GM18502 (cell line): ENCODE measurements around the gene APOBEC3B.
A peak's percentile ranks its signal among the peaks of the same experiment; 100 is the strongest.
"Not testable (repeated sequence)": the region's sequence is repeated elsewhere in the genome, so short reads cannot be mapped to it uniquely, and the experiment has no call there.

ENCODE experiments used
- ATAC-seq: cut with Tn5 transposase; IDR thresholded peaks from one replicate; pipeline ENCODE4 v1.9.1; 2021; ENCODE audit warnings: mild to moderate bottlenecking; ENCODE audit not compliant: unreplicated experiment, poor library complexity

APOBEC3B gene

GRCh38 chr22:38950527-38951295, 31.4 kb upstream of the APOBEC3B start:
- no peak for ATAC-seq

GRCh38 chr22:38951734-38952133, 30.4 kb upstream of the APOBEC3B start:
- ATAC-seq = no peak

GRCh38 chr22:38952281-38952993, 29.7 kb upstream of the APOBEC3B start:
- no peak for ATAC-seq

GRCh38 chr22:38953091-38953490, 29.1 kb upstream of the APOBEC3B start:
- no peak for ATAC-seq

GRCh38 chr22:38953577-38954413, 28.4 kb upstream of the APOBEC3B start:
- ATAC-seq = peak; percentile 76

- no peak for ATAC-seq
Measured at GRCh38 chr22:38954414-38955043, 27.6 kb upstream of the APOBEC3B start.

GRCh38 chr22:38955250-38955905, 26.8 kb upstream of the APOBEC3B start:
- ATAC-seq = no peak

GRCh38 chr22:38955926-38956325, 26.2 kb upstream of the APOBEC3B start:
- ATAC-seq = no peak

GRCh38 chr22:38956551-38956950, 25.6 kb upstream of the APOBEC3B start:
- ATAC-seq = no peak

- no peak for ATAC-seq
Measured at GRCh38 chr22:38957046-38957770, 24.9 kb upstream of the APOBEC3B start, which contains the start of gene APOBEC3A. Gene APOBEC3A (plus strand): TSS chr22:38957609. CDS start chr22:38957692, 83 bp downstream.

GRCh38 chr22:38957808-38958650, 24.1 kb upstream of the APOBEC3B start:
- no peak for ATAC-seq

- ATAC-seq = not testable (repeated sequence)
Measured at GRCh38 chr22:38958651-38958943, 23.6 kb upstream of the APOBEC3B start.

GRCh38 chr22:38959590-38959989, 22.6 kb upstream of the APOBEC3B start:
- ATAC-seq = no peak

- not testable (repeated sequence) for ATAC-seq
Measured at GRCh38 chr22:38960673-38961072, 21.5 kb upstream of the APOBEC3B start.

- not testable (repeated sequence) for ATAC-seq
Measured at GRCh38 chr22:38963291-38963738, 18.8 kb upstream of the APOBEC3B start.

GRCh38 chr22:38963872-38964271, 18.3 kb upstream of the APOBEC3B start:
- ATAC-seq = no peak

GRCh38 chr22:38964306-38964705, 17.8 kb upstream of the APOBEC3B start:
- no peak for ATAC-seq

GRCh38 chr22:38964989-38965388, 17.2 kb upstream of the APOBEC3B start:
- ATAC-seq = no peak
